IMR-90 (cell line): ENCODE results near the gene CYP4X1. TPM values are rescaled to one million over a fixed set of nuclear protein-coding genes. Genes with fewer than 3 reads are reported as not detected.
"Not testable (repeated sequence)": the region's sequence is repeated elsewhere in the genome, so short reads cannot be mapped to it uniquely, and the experiment has no call there.

Experiments
- ATAC-seq: fragments of 200-7000 bp; cut with Tn5 transposase; 2 replicates; pipeline ENCODE4 v1.9.1; 2020; ENCODE audit warnings: low read depth, mild to moderate bottlenecking, moderate library complexity
- BruUV-seq: library from RNA; stranded (reverse); fragments of 400-500 nt; replicated peaks from 2 replicates; lab custom pipeline; 2021; lab: Mats Ljungman, UMichigan
- CTCF ChIA-PET: fragments of 300-600 bp; formaldehyde crosslinking; extraction: SDS; loops from one replicate; lab custom pipeline; 2021; ENCODE audit warnings: antibody characterized with exemption; lab: Yijun Ruan, JAX
- POLR2A ChIA-PET: fragments of 300-600 bp; sonication (Branson Sonifier 250); formaldehyde crosslinking; loops from one replicate; lab custom pipeline; 2022; ENCODE audit warnings: antibody characterized with exemption; ENCODE audit not compliant: unreplicated experiment; lab: Charles Lee
- DNase-seq: peaks from one replicate; pipeline ENCODE4 v3.0.0; 2013
- H2AFZ ChIP-seq: replicated peaks from 2 replicates; pipeline ENCODE3; 2013; ENCODE audit warnings: low read length, mild to moderate bottlenecking; ENCODE audit not compliant: poor library complexity
- H2AK5ac ChIP-seq: 2 replicates; pipeline ENCODE4 v1.6.1; 2013; ENCODE audit warnings: low read depth, low read length, inconsistent platforms
- H2AK9ac ChIP-seq: replicated peaks from 2 replicates; pipeline ENCODE3; 2013; ENCODE audit warnings: mild to moderate bottlenecking, low read depth, low read length, moderate library complexity; ENCODE audit not compliant: poor library complexity
- H2BK120ac ChIP-seq: 2 replicates; pipeline ENCODE4 v1.6.1; 2013; ENCODE audit warnings: low read depth, low read length, inconsistent platforms
- H2BK15ac ChIP-seq: 3 replicates; pipeline ENCODE4 v1.6.1; 2013; ENCODE audit warnings: low read depth, low read length, inconsistent platforms
- H2BK20ac ChIP-seq: 2 replicates; pipeline ENCODE4 v1.6.1; 2013; ENCODE audit warnings: low read depth, mild to moderate bottlenecking, inconsistent platforms, low read length, moderate library complexity
- H2BK5ac ChIP-seq: 2 replicates; pipeline ENCODE4 v1.6.1; 2013; ENCODE audit warnings: mild to moderate bottlenecking, low read depth, low read length, inconsistent platforms; ENCODE audit not compliant: poor library complexity, severe bottlenecking
- H3K14ac ChIP-seq: replicated peaks from 2 replicates; pipeline ENCODE4 v1.6.1; 2013; ENCODE audit warnings: low read depth, low read length, inconsistent platforms
- H3K18ac ChIP-seq: 2 replicates; pipeline ENCODE4 v1.6.1; 2013; ENCODE audit warnings: low read depth, low read length, control low read depth
- H3K23ac ChIP-seq: 2 replicates; pipeline ENCODE4 v1.6.1; 2013; ENCODE audit warnings: low read depth, low read length, inconsistent platforms
- H3K27ac ChIP-seq: 2 replicates; pipeline ENCODE4 v1.5.1; 2013; ENCODE audit warnings: mild to moderate bottlenecking, control low read depth, low read length; ENCODE audit not compliant: insufficient read depth
- H3K27me3 ChIP-seq: 2 replicates; pipeline ENCODE4 v1.6.1; 2013; ENCODE audit warnings: low read length; ENCODE audit not compliant: control insufficient read depth, insufficient read depth
- H3K36me3 ChIP-seq: 2 replicates; pipeline ENCODE4 v1.6.1; 2013; ENCODE audit warnings: low read length, mixed read lengths; ENCODE audit not compliant: control insufficient read depth, insufficient read depth
- H3K4ac ChIP-seq: 2 replicates; pipeline ENCODE4 v1.6.1; 2013; ENCODE audit warnings: low read depth, low read length, inconsistent platforms
- H3K4me1 ChIP-seq: 2 replicates; pipeline ENCODE4 v1.6.1; 2013; ENCODE audit warnings: low read length, mixed read lengths; ENCODE audit not compliant: control insufficient read depth, insufficient read depth
- H3K4me2 ChIP-seq: 2 replicates; pipeline ENCODE4 v1.6.1; 2013; ENCODE audit warnings: low read depth, mild to moderate bottlenecking, control low read depth, low read length, moderate library complexity
- H3K4me3 ChIP-seq: 2 replicates; pipeline ENCODE4 v1.5.1; 2013; ENCODE audit warnings: low read depth, mild to moderate bottlenecking, control low read depth, low read length, moderate library complexity; ENCODE audit not compliant: insufficient read depth
- H3K56ac ChIP-seq: 2 replicates; pipeline ENCODE4 v1.6.1; 2013; ENCODE audit warnings: low read length, inconsistent platforms; ENCODE audit not compliant: insufficient read depth; ENCODE audit errors: extremely low read depth
- H3K79me1 ChIP-seq, 2 experiments: 2 replicates each; pipeline ENCODE4 v1.6.1; 2013; ENCODE audit warnings: low read length in 2 of 2, inconsistent platforms in 1 of 2, low read depth in 1 of 2
- H3K9ac ChIP-seq: 2 replicates; pipeline ENCODE4 v1.6.1; 2013; ENCODE audit warnings: low read depth, low read length, control low read depth
- H3K9me1 ChIP-seq: 2 replicates; pipeline ENCODE4 v1.6.1; 2013; ENCODE audit warnings: low read length, inconsistent platforms; ENCODE audit not compliant: insufficient read depth
- H3K9me3 ChIP-seq: 2 replicates; pipeline ENCODE4 v1.6.1; 2013; ENCODE audit warnings: low read length; ENCODE audit not compliant: control insufficient read depth, insufficient read depth
- H4K20me1 ChIP-seq: 2 replicates; pipeline ENCODE4 v1.6.1; 2013; ENCODE audit warnings: low read length, inconsistent platforms; ENCODE audit not compliant: insufficient read depth
- H4K5ac ChIP-seq: 2 replicates; pipeline ENCODE4 v1.6.1; 2013; ENCODE audit warnings: mild to moderate bottlenecking, low read depth, low read length, control low read depth
- H4K8ac ChIP-seq, 2 experiments: 2 replicates each; pipeline ENCODE4 v1.6.1; 2013; ENCODE audit warnings: low read depth in 2 of 2, low read length in 2 of 2, control low read depth in 1 of 2, inconsistent platforms in 1 of 2
- H4K91ac ChIP-seq: 2 replicates; pipeline ENCODE4 v1.6.1; 2013; ENCODE audit warnings: low read depth, low read length, inconsistent platforms; ENCODE audit not compliant: insufficient read depth
- MAZ ChIP-seq: IDR thresholded peaks from 2 replicates; pipeline ENCODE4 v1.6.1; 2012; ENCODE audit warnings: low read depth, mild to moderate bottlenecking, low read length, improper control_type of control experiment, moderate library complexity, borderline replicate concordance
- POLR2A ChIP-seq: IDR thresholded peaks from 2 replicates; pipeline ENCODE4 v1.6.1; 2012; ENCODE audit warnings: mild to moderate bottlenecking, low read depth, low read length
- RCOR1 ChIP-seq: IDR thresholded peaks from 2 replicates; pipeline ENCODE4 v1.6.1; 2012; ENCODE audit warnings: mild to moderate bottlenecking, low read length, improper control_type of control experiment; ENCODE audit not compliant: insufficient replicate concordance
- RFX5 ChIP-seq: IDR thresholded peaks from 2 replicates; pipeline ENCODE4 v1.8.0; 2012; ENCODE audit warnings: low read depth, mild to moderate bottlenecking, low read length, moderate library complexity
- SMC3 ChIP-seq: fragments of 150-350 bp; IDR thresholded peaks from 2 replicates; pipeline ENCODE4 v1.6.1; 2016; ENCODE audit warnings: low read depth, mild to moderate bottlenecking, antibody characterized with exemption, low read length, moderate library complexity
- WGBS, 2 experiments: methylation state at CpG; one replicate each; pipeline versions ENCODE4 v1.1.5 to v1.1.7; 2013; ENCODE audit warnings: missing lambda C conversion rate in 2 of 2; ENCODE audit not compliant: insufficient read length in 1 of 2; ENCODE audit errors: extremely low coverage in 2 of 2; 5-methylcytosine and 5-hydroxymethylcytosine counted together
- dilution Hi-C: fragments of 300-500 bp; cut with HindIII; formaldehyde crosslinking; loops from one replicate; pipeline ENCODE4 v1.14.3; 2018; ENCODE audit warnings: low sequenced_read_pairs; ENCODE audit not compliant: unreplicated experiment
- in situ Hi-C: fragments of 300-500 bp; cut with MboI; formaldehyde crosslinking; loops from 3 replicates; pipeline ENCODE4 v1.14.3; 2019; ENCODE audit warnings: low sequenced_read_pairs, inconsistent platforms, mixed read lengths
- intact Hi-C: fragments of 100-400 bp; cut with micrococcal nuclease; formaldehyde crosslinking; loops from 2 replicates; pipeline ENCODE4 v1.10.0; 2022
- polyA plus RNA-seq, 3 experiments: library from polyadenylated mRNA; depleted of rRNA; stranded (reverse); fragments of >200 nt; gene quantifications; 2 replicates each; pipeline ENCODE4 v1.2.3, GENCODE V29; 2012; ENCODE audit warnings: low replicate concordance in 1 of 3
- total RNA-seq: library from RNA; depleted of rRNA; stranded (reverse); fragments of >200 nt; gene quantifications from 2 replicates; pipeline ENCODE4 v1.2.3, GENCODE V29; 2012

CYP4X1 gene
- total and polyA plus RNA-seq, 2 of the 4 experiments (the other 2 are of a cell fraction), result not detected

DNA sequence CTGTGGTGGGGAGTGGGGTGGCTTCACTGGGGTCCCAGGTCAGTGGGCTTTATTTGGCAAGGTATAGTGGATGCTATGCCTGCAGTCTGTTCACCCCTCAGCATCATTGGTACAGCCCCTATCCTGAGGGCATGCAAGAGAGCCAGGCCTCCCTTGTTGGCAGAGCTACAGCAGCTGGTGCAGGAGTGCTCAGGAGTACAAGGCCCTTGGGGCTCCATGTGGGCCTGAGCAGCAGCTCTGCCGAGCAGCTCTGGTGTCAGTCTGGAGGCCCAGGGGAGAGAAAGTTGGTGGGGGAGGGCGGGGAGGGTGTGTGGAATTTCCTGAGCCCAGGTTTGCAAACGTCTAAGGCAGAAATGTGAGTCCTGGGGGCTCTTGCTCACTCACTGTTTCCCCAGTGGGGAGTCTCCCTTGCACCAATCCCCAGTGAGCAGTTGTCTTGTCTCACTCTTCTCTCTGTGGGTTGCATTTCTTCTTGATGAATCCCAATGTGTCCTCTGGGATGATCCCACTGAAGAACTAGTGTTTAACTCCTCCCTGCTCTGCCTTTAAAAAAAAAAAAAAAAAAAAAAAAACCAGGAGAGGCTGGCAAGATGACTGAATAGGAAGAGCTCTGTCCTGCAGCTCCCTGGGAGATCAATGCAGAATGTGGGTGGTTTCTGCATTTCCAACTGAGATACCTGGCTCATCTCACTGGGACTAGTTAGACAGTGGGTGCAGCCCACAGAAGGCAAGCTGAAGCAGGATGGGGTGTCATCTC lies 39.5 kb upstream of the CYP4X1 start:
- TF ChIP-seq SMC3 (no peak), RFX5 (no peak), POLR2A (no peak), RCOR1 (no peak), MAZ (no peak)
- ATAC-seq, result no peak
- intact Hi-C loops, result no loop called here
- Histone ChIP-seq H3K14ac (no peak overlapping the region), H3K23ac (no peak overlapping the region), H2AFZ (no peak overlapping the region), H3K27me3 (no peaks in the 10 kb centered on the region), H4K20me1 (no peaks in the 10 kb centered on the region), H4K5ac (no peak overlapping the region), H3K56ac (no peak overlapping the region), H3K4me1 (no peaks in the 10 kb centered on the region), H3K4ac (no peak overlapping the region), H4K91ac (no peak overlapping the region), H2BK120ac (no peak overlapping the region), H2BK15ac (no peak overlapping the region), H3K4me3 (no peak overlapping the region), H2AK5ac (no peak overlapping the region), H3K18ac (no peak overlapping the region), H3K79me1 (no peaks in the 10 kb centered on the region), H4K8ac (no peak overlapping the region), H3K9ac (no peak overlapping the region), H3K4me2 (no peak overlapping the region), H2BK20ac (no peak overlapping the region), H3K9me1 (no peaks in the 10 kb centered on the region), H2BK5ac (no peak overlapping the region), H3K27ac (no peak overlapping the region), H3K36me3 (no peaks in the 10 kb centered on the region), H2AK9ac (no peak overlapping the region), H3K9me3 (peaks cover 13% of the 10 kb centered on the region; the same call in 1 of the 2 replicates)
- 17% methylated on average over 1 of the region's 3 CpGs; no CpG with 5 or more reads in 1 of the 2 experiments for WGBS, 2 experiments
- CTCF ChIA-PET, result no interaction called here
- in situ Hi-C loops, result no loop called here
- no peak for DNase-seq
- POLR2A ChIA-PET, result no interaction called here
- dilution Hi-C loops, result no loop called here
- BruUV-seq, result no TSS peak

DNA sequence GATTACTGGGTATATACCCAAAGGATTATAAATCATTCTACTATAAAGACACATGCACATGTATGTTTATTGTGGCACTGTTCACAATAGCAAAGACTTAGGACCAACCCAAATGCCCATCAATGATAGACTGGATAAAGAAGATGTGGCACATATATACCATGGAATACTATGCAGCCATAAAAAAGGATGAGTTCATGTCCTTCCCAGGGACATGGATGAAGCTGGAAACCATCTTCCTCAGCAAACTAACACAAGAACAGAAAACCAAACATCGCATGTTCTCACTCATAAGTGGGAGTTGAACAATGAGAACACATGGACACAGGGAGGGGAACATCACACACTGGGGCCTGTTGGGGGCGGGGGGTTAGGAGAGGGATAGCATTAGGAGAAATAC lies 32.9 kb upstream of the CYP4X1 start:
- H4K8ac ChIP-seq, H3K56ac ChIP-seq, CTCF ChIA-PET, DNase-seq, H3K79me1 ChIP-seq, H3K18ac ChIP-seq, H2BK120ac ChIP-seq, H3K4me1 ChIP-seq, H2BK15ac ChIP-seq, H3K4ac ChIP-seq, ATAC-seq, H3K4me2 ChIP-seq, H2AK9ac ChIP-seq, BruUV-seq, H3K9me1 ChIP-seq, H4K20me1 ChIP-seq, H2AK5ac ChIP-seq, H2BK5ac ChIP-seq, H4K5ac ChIP-seq, H3K4me3 ChIP-seq, in situ Hi-C loops, H3K9me3 ChIP-seq, H4K91ac ChIP-seq, H2AFZ ChIP-seq, intact Hi-C loops, H3K14ac ChIP-seq, H3K27me3 ChIP-seq, H3K23ac ChIP-seq, H3K9ac ChIP-seq, H3K36me3 ChIP-seq, H3K27ac ChIP-seq, dilution Hi-C loops, POLR2A ChIA-PET, H2BK20ac ChIP-seq: not testable (repeated sequence)
- WGBS, 2 experiments, result no CpG with 5 or more reads among the region's 2 CpGs
